CD4-positive, alpha-beta T cell treated with Interleukin-4 for 1 hour (primary cell): ENCODE data around the gene SLC7A14.

Experiments used
- DNase-seq, 2 donors: peaks; one replicate each; pipeline ENCODE4 v3.0.0-alpha.2; 2020 to 2022

SLC7A14 gene

GRCh38 chr3:170421758-170422157 lies 164.1 kb downstream of the SLC7A14 start:
- DNase-seq, result no peak

- no peak for DNase-seq
These were observed 164.7 kb downstream of the SLC7A14 start for GRCh38 chr3:170421111-170421641.

GRCh38 chr3:170420307-170420821 lies 165.5 kb downstream of the SLC7A14 start:
- DNase-seq, result no peak

GRCh38 chr3:170419557-170420087 lies 166.3 kb downstream of the SLC7A14 start:
- no peak for DNase-seq

GRCh38 chr3:170418422-170419398 lies 167.2 kb downstream of the SLC7A14 start, which contains the start of gene CLDN11:
Gene CLDN11 (plus strand): TSS chr3:170418868. CDS start chr3:170419067, 199 bp downstream.
- no peak for DNase-seq

DNA sequence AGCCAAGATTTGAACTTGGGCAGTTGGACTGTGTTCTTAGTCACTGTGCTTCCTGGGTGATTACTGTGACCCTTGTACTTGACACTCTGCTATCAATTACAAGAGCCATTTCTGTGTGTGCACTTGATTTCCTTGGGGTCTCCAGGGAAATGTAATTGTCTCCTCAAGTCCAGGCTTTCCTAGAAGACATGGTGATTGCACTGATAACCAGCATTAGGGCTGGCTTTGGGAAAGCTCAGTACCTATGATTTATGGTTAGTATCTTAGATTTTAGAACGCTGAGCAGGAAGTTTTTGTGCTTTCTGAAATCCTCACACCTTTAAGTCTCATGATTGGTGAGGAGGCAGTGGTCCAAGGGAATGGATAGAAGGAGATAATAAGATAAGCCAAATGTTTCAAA lies 168.8 kb downstream of the SLC7A14 start:
- DNase-seq, result no peak

GRCh38 chr3:170414202-170414663 lies 171.6 kb downstream of the SLC7A14 start:
- DNase-seq, result peak; percentile 25 to 51

DNA sequence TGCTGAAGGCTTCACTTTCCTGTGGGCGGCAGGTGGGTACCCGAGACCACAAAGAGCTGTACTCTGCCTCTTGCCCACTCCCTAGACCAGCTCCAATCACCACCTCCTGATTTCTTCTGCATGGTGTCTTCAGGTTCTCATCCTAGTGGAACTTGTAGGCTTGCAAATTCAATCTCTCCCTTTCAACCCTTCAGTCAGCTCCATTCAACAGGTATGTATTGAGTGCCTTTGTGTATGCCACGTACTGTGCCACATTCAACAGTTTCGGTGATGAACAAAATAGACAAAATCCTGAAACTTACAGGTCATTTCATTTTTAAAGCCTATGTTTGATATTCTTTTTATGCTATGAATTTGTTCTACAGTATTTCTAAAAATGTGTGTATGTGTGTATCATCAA lies 172.6 kb downstream of the SLC7A14 start:
- no peak for DNase-seq

- DNase-seq, result peak in 1 of 2 donors; percentile 8
These were observed 175.3 kb downstream of the SLC7A14 start for GRCh38 chr3:170410428-170411029.
